ENCODE data around the gene CEP63.
A peak's percentile ranks its signal among the peaks of the same experiment; 100 is the strongest.

CEP63 gene

DNA sequence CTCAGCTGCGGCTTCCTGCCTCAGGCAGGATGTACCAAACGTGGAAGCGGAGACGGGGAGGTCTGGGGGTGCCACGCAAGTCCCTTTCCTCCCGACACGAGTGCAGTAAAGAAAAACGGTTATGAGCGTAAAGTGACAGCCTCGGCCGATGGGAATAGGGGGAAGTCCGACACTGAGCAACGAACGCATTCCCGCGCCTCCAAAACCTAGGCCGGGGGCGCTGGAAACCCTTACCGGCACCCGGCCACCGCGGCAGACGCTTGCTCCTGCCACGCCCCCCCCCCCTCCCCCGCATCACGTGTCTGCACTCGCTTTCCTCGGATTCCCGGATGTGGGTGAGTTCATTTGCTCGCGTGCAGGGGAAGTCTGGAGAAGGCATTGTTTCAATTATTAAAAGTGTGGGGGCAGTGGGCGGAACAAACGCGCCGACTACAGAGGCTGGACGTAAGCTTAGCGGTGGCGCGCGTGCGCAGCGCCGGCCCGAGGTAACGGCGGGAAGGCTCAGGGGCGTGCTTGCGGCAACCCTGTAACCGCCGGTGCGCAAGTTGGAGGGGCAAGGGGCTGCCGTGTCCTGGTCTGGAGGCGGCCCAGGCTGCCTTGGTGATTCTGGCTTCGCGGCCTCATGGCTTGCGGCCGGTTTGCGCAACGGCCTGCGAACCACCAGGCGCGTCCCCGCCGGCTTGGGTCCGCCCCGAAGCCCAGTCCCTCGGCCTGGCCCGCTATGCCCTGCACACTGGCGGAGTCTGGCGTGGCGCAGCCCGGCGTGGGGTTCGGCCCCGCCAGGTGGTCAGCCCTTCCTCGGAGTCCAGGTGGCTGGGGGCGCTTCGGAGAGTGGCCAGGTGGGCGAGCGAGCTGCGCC, at the start of gene CEP63, which contains the start of gene ANAPC13:
Gene CEP63, plus strand, starts transcription at position 340 of the 859 bp plus-strand sequence. CDS start 9,264 bp downstream, outside the sequence.
Gene ANAPC13, minus strand, starts transcription at position 268 of the 859 bp plus-strand sequence. CDS start 3,081 bp downstream, outside the sequence.
- peak; percentile 97 for DNase-seq

DNA sequence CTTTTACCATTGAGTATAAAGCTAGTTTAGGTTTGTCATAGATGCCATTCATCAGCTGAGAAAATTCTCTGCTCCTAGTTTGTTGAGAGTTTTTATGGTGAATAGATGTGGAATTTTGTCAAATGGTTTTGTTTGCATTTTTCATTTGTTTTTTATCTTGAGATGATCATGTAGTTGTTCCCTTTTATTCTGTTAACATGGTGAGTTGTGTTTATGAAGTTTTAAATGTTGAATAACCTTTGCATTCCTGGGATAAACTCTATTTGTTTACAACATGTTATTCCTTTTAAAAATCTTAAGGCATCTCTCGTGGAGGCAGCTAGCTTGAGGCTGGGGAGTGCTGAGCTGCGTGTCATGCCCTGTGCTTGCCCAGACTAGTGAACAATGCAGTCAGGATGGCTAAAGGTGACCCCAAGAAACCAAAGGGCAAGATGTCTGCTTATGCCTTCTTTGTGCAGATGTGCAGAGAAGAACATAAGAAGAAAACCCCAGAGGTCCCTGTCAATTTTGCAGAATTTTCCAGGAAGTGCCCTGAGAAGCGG, 48.6 kb upstream of the CEP63 start:
- no peak for DNase-seq

DNA sequence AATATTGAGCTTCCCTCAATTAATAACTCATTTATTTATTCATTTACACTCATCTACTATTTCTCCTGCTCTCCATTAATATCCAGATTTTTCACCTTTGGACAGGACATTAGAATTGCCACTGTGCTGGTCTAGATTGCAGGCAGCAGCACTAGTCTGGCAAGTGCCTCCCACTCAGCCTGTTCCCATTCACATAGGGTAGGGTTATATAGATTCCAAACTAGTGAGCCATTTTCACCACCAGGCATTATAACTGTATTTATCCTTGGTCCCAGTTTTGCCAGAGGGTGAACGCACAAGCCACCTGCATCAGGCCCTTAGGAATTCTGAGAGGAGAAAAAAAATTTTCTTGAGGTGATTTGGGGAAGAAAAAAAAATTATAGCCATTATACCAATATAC, 44.5 kb upstream of the CEP63 start:
- no peak for DNase-seq

GRCh38 chr3:134441821-134442220, 44.0 kb upstream of the CEP63 start:
- no peak for DNase-seq

DNA sequence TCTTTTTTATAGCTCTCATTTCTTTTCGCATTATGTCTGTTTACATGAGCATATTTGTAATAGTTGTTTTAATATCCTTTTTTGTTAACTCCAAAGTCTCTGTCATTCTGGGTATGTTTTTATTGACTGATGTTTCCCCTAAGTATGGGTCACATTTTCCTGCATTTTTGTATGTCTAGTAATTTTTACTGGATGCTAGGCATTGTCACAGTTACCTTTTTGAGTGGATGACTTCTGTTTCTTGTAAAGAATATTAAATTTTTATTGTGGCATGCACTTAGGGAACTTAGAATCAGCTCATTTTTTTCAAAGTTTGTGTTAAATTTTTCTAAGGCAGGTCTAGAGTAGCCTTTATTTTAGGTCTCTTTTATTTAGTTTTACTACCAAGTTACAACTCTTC, 40.8 kb upstream of the CEP63 start:
- DNase-seq: no peak

DNA sequence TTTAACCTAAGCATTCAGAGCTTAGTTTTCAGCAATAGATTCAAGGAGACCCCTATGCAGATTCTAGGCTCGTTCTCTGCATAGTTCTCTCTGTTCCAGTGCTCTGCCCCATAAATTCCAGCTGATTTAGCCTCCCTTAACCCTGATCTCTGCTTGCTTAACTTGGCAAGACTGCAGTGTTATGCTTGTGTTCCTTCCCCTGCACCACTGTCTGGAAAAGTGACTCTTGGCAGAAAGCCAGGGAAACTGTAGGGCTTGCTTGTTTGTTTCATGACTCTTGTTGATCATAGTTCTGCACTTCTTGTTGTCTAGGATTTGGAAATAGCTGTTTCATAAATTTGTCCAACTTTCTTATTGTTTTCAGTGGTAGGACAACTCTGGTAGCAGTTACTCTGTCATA, 40.2 kb upstream of the CEP63 start:
- DNase-seq: peak; percentile 7

DNA sequence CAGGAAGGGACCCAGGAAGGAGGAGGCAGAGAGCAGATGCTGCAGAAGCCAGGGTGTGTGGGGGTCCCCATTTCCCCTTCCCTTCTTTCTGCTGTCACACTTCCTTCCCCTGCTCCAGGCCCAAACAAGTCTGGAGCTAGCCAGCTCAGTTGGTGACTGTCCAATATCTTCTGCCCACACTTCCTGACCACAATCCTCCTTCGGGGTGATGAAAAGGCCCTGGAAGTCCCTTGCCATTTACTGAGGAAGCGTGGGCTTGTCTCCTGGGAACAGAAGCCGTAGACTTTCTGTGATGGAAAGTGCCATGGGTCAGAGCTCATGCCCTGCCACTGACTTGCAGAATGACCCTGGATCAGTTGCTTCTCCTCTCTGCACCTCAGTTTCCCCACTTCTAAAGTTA, 39.1 kb upstream of the CEP63 start:
- no peak for DNase-seq

DNA sequence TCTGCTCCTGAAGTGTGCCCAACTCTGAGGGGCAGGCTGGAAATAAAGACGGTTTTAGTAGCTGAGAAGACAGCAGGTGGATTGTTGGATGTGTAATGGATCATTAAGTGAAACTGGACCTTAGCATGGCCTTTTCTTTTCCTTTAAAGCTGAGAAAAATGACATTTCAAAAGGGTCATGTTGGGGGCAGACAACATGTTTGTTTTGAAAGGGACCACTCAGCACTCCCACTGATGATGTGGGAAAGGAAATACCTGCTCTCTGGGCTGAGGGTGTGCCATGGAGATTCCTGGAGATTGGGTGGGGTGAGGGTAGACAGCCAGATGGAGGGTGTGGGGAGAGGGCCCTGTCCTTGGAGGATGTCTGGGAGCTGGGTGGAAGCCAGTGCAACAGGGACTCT, 38.5 kb upstream of the CEP63 start:
- DNase-seq: no peak

GRCh38 chr3:134448664-134449063, 37.2 kb upstream of the CEP63 start:
- DNase-seq: no peak

DNA sequence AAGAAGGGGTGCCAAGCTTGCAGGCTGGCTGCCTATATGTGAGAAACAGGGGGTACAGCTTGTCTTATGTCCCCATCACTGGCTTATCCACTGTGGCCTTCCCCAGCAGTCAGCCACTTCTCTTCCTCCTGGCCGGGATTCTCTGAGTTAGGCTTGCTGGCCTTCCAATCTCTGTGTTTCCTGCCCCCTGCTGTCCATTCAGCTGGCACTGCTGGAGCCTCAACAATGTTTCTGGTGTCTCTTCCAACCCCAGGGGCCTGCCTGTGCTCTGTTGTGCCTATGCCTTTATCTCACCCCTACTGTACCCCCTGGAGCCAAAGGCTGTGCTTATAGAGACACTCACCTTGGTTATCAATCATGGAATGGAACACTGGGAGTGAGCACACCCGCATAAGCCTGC, 36.6 kb upstream of the CEP63 start:
- DNase-seq: no peak

- DNase-seq: no peak
Observed at GRCh38 chr3:134449951-134450350, 35.9 kb upstream of the CEP63 start.

DNA sequence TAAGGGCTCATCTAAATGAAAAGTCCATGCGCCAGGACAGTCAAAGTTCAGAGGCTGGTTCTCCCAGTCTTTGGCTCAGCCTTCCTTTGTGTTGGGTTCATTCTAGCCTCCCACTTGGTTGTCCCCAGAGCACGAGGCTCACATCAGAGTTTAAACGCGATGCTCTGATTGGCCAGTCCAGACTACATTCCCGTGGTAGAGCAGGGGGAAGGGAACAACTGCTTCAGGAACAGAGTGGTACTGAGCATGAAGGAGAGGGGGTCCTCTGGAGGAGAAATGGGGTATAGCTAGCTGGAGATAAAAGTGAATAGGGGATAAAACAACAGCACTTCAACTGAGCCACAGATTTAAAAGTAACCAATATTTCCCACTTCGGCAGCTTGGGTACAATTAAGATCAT, 32.2 kb upstream of the CEP63 start:
- DNase-seq: no peak

DNA sequence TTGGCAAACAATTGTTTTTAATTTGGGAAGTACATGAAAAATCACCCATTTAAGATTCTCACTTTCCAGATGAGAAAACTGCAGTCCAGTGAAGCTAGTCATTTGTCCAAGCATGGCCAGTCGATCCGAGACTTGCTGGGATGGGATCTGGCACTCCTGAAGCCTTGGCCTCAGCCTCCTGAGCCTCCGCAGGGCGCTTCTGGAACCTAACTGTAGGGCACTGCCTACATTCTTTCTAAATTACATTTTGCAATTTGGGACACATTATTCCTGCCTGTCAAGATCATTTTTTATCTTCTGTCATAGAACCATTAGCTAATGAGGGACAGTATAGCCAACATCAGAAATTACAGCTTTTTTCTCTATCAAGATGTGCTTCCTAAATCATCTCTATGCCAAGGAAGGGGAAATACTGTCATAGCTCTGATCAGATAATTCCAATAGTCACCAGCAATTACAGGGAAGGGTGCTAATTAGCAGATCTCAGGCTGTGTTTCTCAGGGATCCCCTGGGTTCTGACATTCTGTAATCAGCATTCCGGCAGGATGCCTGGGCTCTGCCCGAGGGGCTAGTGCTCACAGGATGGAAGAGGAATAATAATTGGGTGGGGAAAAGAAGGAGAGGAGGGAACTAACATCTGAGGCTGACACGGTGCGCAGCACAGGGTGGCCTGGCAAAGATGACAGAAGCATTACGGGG, 28.3 kb upstream of the CEP63 start:
- DNase-seq: no peak

DNA sequence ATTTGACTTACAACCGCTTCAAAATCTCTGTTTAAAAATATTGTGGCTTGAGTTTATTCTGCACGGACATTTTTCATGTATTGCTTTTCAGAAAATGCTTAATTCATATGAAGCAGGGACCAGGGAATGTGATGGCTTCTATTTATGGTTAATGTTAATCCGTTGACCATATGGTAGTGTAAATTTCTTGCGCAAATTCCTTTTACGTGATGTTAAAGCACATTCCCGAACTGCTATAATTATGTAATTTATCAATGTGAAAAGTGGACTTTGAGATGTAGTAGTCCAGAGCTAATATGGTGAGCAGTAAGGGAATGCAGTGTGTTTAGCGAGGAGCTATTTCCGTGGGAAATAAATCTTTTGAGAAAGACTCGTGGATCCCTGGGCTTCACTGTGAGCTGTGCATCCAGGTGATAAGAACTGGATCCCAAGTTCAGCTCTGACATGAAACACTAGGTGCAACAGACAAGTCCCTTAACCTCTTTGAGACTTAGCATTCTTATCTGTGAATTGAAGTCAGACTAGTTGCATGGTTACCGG, 27.4 kb upstream of the CEP63 start:
- no peak for DNase-seq

DNA sequence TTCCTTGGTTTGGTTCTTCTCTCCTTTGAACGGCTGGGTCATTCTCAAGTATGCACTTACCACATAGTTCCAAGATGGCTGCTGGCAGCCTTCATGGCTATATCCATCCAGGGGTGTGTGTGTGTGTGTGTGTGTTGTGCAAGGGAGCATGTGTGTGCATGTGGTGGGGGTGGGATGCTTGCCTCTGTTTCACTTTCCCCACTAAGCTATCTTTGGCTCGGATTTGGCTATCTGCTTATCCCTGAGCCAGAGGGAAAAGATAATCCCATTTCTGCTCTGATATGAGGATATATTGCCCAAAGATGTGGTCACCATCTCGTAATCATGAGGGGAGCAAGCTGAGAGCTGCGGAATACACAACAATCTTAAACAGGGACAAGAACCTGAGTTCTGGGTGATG, 26.3 kb upstream of the CEP63 start:
- DNase-seq: no peak

DNA sequence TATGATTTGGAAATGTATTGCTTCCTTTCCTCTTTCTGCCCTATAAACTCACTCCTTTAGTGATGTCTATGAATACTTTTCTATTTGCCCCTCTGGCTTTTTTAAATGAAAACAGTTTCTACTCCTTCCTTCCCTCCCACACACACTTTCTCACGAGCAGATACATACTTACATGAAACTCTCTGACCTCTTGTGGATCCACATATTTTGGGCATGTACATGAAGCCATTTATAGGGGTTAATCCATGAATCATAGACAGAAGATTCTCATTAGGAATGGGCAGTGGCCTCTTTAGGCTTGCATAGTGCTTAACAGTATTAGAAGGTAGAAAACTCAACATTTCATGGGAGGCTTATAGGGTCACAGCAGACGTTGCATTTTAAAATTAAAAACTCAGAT, 24.9 kb upstream of the CEP63 start:
- no peak for DNase-seq

DNA sequence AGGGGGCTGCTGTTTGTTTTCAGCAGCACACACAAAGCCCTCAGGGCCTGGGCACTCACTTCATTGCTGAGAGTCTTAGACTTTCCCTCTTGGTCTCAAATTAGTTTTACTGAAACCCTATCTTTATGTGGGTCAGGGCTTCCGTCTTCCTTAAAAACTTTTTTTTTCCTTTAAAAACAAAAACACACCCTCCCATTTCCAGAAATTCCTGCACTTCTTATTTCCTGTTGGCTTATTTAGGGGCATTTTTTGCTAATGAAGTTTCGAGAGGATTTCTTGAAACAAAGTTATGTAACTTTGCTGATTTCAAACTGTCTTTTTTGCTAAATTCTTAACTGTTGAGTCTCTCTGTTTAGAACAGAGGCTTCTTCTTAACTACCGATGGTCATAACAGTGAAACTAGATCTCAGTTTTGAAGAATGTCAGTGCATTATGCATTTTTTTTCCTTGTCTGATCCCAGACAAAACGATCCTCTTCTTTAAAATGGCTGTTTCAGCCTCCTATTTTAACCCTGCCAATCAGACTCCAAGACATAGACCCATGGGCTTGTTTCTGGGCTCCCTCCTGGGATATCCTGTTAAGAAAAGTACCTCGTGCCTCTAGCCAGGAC, 23.4 kb upstream of the CEP63 start:
- no peak for DNase-seq

- DNase-seq: no peak
Observed at GRCh38 chr3:134463676-134464063, 22.2 kb upstream of the CEP63 start.

DNA sequence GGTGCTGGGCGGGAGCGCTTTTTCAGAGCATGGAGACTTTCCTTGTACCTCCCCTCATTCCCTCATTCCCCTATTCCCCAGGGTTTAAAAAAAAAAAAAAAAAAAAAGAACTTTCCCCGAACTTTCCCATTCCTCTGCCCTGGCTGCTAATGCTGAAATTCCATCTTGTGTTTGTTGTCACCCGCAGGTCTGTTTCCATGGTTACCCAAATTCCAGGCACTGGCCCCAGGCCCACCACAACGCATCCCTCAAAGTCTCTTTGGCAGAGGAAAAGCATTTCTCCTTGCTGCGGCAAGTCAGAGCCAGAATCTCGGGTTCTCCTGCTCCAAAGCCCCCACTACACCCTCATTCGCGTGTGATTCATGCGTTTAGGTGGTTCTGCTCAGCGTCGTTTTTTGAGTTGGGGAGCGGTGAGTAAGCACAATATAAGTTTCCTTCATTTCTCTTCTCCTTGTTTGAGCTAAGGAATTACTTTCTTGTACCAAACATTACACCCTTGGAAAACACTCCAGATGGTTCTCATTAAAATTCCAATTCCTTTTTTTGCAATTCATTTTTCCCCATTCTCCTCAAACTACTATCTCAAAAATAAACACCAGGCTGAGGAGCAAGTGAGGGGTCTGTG, 21.7 kb upstream of the CEP63 start:
- DNase-seq: no peak

- no peak for DNase-seq
Observed at GRCh38 chr3:134464689-134465365, 21.0 kb upstream of the CEP63 start.

- no peak for DNase-seq
Observed at GRCh38 chr3:134466331-134466730, 19.5 kb upstream of the CEP63 start.

DNA sequence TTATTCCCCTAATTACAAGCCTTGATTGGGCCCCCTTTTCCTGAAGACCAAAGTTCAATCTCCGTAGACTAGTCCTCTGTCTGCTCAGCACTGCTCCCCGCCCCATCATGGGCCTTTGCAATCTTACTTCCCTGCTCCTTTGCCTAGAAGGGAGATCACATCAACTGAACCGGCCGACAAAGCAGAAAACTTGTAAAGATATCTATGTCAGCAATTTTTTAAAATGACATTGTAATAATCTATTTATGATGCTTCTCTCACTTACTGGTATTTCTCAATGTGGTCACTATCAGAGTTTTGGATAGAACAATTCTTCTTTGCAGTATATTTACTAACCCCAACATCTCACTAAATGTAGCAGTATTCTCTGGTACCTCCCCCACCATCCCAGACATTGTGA, 17.3 kb upstream of the CEP63 start:
- no peak for DNase-seq

Measured in DMS79 (cell line).